ENCODE data around the gene CRYBG1. TPM values are rescaled to one million over a fixed set of nuclear protein-coding genes. Genes with fewer than 3 reads are reported as not detected.

Gene CRYBG1
- total RNA-seq, 1 donor from 2014 or later = 16.9 TPM

Other genes with a start within 250 kb of the CRYBG1 start
- gene ATG5, start 35.0 kb upstream of the CRYBG1 start, total RNA-seq (ENCODE audit: insufficient read depth, low replicate concordance) = 65.0 TPM